ES-I3 (cell line): ENCODE data around the gene SH3GLB2.
"Not testable (repeated sequence)": the region's sequence is repeated elsewhere in the genome, so short reads cannot be mapped to it uniquely, and the experiment has no call there.

Experiments used
- H3K36me3 ChIP-seq: 2 replicates; pipeline ENCODE4 v1.6.1; 2013; ENCODE audit warnings: mild to moderate bottlenecking, low read length, control low read depth, moderate library complexity; ENCODE audit not compliant: insufficient read depth
- H3K4me1 ChIP-seq: 2 replicates; pipeline ENCODE4 v1.6.1; 2013; ENCODE audit warnings: mild to moderate bottlenecking, control low read depth, low read length; ENCODE audit not compliant: insufficient read depth
- H3K9ac ChIP-seq: 2 replicates; pipeline ENCODE4 v1.6.1; 2013; ENCODE audit warnings: low read depth, mild to moderate bottlenecking, low read length, moderate library complexity
- H3K9me3 ChIP-seq: 2 replicates; pipeline ENCODE4 v1.6.1; 2013; ENCODE audit warnings: mild to moderate bottlenecking, low read length, moderate library complexity; ENCODE audit not compliant: control insufficient read depth, insufficient read depth

SH3GLB2 gene

DNA sequence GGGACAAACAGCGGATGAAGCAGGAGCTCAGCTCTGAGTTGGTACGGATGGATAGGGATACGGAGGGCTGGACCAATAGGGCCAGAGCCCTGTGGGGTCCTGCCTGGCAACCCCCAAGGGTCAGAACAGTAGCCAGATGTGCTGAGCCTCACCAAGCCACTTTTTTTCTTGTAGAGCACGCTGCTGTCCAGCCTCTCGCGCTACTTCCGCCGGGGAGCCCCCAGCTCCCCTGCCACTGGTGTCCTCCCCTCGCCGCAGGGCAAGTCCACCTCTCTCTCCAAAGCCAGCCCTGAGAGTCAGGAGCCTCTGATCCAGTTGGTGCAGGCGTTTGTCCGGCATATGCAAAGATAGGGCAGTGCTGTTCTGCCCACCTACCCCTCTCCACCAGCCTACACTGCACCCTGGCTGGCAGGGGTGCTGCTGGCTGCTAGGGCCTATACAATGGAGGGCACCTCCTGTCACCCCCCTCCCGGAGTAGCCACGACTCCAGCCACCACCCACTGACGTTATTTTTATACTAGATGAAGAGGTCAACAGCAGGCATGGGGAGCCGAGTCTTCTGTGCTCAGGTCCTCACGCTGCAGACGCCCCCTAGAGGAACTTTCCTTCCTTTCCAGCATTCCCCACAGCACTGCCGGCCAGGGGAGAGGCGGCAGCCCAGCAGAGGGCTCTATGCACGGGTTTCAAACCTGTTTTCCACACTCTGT lies 21.6 kb downstream of the SH3GLB2 start:
- Histone ChIP-seq H3K9me3 (no peaks in the 10 kb centered on the region), H3K4me1 (no peaks in the 10 kb centered on the region), H3K9ac (no peak overlapping the region), H3K36me3 (peaks cover 16% of the 10 kb centered on the region)

DNA sequence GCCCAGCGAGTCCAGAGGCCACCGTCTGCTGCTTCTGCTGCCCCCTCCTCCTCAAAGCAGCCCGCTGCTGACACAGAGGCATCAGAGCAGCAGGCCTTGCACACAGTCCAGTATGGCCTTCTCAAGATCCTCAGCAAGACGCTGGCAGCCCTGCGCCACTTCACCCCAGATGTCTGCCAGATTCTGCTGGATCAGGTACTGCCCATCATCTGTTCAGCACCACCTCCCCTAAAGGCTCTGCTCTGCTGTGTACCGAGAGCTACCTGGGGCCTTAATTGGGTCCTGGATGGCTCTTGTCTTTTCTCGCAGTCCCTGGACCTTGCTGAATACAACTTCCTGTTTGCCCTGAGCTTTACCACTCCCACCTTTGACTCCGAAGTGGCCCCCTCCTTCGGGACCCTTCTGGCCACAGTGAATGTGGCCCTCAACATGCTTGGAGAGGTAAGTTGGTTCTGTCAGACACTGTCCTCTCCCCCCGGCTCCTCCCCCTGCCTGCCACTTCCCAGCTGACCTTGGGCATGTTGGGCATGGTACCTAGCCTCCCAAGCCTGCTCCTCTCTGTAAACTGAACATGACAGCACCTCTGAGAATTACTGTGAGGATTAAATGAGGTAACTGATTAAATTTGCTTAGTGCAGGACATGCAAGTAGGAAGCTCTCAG lies 22.7 kb downstream of the SH3GLB2 start:
- Histone ChIP-seq H3K9me3 (no peaks in the 10 kb centered on the region), H3K9ac (no peak overlapping the region), H3K4me1 (no peaks in the 10 kb centered on the region), H3K36me3 (peaks cover 20% of the 10 kb centered on the region)

GRCh38 chr9:129004173-129004572 lies 24.0 kb downstream of the SH3GLB2 start:
- peaks cover 20% of the 10 kb centered on the region for H3K36me3 ChIP-seq
- H3K9ac ChIP-seq, H3K4me1 ChIP-seq, H3K9me3 ChIP-seq: not testable (repeated sequence)

DNA sequence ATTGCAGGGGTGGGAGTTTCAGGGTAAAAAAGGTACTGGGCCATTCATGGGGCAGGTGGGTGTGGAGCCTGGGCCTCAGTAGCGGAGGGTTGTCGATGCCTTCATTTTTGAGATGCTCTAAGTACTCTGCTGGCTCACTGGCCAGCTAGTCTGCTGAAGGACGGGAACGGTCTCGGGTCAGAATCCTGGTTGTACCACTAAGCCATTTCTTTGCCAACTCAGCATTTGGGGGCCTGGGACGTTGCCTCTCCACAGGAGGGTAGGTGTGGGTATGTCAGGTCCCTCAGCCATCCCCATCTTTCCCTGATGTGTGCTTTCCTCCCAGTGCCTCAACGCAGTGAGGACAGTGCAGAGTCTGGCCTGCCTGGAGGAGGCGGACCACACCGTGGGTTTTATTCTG lies 25.1 kb downstream of the SH3GLB2 start:
- no peak overlapping the region for H3K9ac ChIP-seq
- H3K9me3 ChIP-seq, result no peaks in the 10 kb centered on the region
- no peaks in the 10 kb centered on the region for H3K4me1 ChIP-seq
- peaks cover 25% of the 10 kb centered on the region for H3K36me3 ChIP-seq

DNA sequence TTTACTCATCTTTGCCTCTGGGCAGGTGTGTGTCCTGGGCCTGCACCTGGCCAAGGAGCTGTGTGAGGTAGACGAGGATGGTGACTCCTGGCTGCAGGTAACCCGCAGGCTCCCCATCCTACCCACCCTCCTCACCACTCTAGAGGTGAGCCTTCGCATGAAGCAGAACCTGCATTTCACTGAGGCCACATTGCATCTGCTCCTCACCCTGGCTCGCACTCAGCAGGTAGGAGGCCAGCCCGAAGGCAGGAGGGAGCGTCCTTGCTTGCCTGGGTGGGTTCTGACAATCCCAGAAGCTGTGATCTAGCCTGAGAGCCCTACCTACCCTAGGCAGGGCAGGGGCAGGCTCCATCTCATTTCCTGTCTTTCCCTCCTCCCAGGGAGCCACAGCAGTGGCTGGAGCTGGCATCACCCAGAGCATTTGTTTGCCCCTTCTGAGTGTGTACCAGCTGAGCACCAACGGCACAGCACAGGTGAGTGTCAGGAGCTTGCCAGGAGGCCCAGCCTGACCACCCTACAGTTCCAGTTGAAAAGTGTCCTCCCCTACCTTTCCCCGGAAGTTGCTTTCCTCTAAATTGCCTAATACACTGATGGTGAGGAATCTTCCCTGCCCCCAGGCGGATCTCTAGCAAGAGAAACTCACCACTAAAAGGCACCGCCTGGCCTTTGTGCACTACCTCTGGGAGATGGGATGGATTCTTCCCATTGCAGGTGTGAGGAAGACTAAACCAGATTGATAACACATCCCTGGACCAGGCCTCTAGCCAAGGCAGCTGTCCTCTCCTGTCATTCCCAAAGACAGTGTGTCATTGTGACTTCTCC lies 26.4 kb downstream of the SH3GLB2 start:
- Histone ChIP-seq H3K36me3 (peaks cover 25% of the 10 kb centered on the region), H3K9ac (no peak overlapping the region), H3K9me3 (no peaks in the 10 kb centered on the region), H3K4me1 (no peaks in the 10 kb centered on the region)

- Histone ChIP-seq H3K9me3 (no peaks in the 10 kb centered on the region), H3K36me3 (peaks cover 35% of the 10 kb centered on the region), H3K9ac (no peak overlapping the region), H3K4me1 (no peaks in the 10 kb centered on the region)
Measured at GRCh38 chr9:128999581-129000206, 28.4 kb downstream of the SH3GLB2 start.

- no peaks in the 10 kb centered on the region for H3K9me3 ChIP-seq
Measured at GRCh38 chr9:128998462-128998861, 29.7 kb downstream of the SH3GLB2 start.

GRCh38 chr9:128995791-128996190 lies 32.3 kb downstream of the SH3GLB2 start:
- H3K9me3 ChIP-seq, result no peaks in the 10 kb centered on the region
- H3K36me3 ChIP-seq, result peaks cover 22% of the 10 kb centered on the region
- H3K4me1 ChIP-seq, result no peaks in the 10 kb centered on the region
- no peak overlapping the region for H3K9ac ChIP-seq

More at GRCh38 chr9:128998462-128998861, 29.7 kb downstream of the SH3GLB2 start:
- Histone ChIP-seq H3K9ac (no peak overlapping the region), H3K4me1 (no peaks in the 10 kb centered on the region), H3K36me3 (peaks cover 42% of the 10 kb centered on the region)

- no peaks in the 10 kb centered on the region for H3K4me1 ChIP-seq
- no peaks in the 10 kb centered on the region for H3K9me3 ChIP-seq
- peaks cover 21% of the 10 kb centered on the region for H3K36me3 ChIP-seq
- H3K9ac ChIP-seq, result no peak overlapping the region
Measured at GRCh38 chr9:128992995-128993394, 35.1 kb downstream of the SH3GLB2 start.

GRCh38 chr9:128987805-128988204 lies 40.3 kb downstream of the SH3GLB2 start:
- H3K4me1 ChIP-seq, result no peaks in the 10 kb centered on the region
- no peak overlapping the region for H3K9ac ChIP-seq
- H3K36me3 ChIP-seq, result peaks cover 33% of the 10 kb centered on the region
- no peaks in the 10 kb centered on the region for H3K9me3 ChIP-seq

GRCh38 chr9:128986671-128987070 lies 41.5 kb downstream of the SH3GLB2 start:
- Histone ChIP-seq H3K4me1 (no peaks in the 10 kb centered on the region), H3K36me3 (peaks cover 38% of the 10 kb centered on the region), H3K9me3 (no peaks in the 10 kb centered on the region)

DNA sequence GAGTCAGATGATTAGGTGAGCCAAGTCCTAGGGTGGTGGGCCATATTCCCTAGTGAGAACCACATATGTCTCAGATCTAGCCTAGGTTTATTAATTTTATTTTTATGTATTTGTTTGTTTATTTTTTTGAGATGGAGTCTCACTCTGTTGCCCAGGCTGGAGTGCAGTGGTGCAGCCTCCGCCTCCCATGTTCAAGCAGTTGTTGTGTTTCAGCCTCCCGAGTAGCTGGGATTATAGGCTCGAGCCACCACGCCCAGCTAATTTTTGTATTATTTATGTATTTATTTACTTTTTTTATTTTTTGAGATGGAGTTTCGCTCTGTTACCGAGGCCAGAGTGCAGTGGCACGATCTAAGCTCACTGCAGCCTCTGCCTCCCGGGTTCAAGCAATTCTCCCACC lies 44.6 kb downstream of the SH3GLB2 start:
- Histone ChIP-seq H3K36me3 (peaks cover 45% of the 10 kb centered on the region), H3K9me3 (no peaks in the 10 kb centered on the region), H3K4me1 (no peaks in the 10 kb centered on the region), H3K9ac (no peak overlapping the region)

More at GRCh38 chr9:128986671-128987070, 41.5 kb downstream of the SH3GLB2 start:
- no peak overlapping the region for H3K9ac ChIP-seq

- H3K36me3 ChIP-seq, result peaks cover 34% of the 10 kb centered on the region
- H3K9ac ChIP-seq, result no peak overlapping the region
- no peaks in the 10 kb centered on the region for H3K4me1 ChIP-seq
- H3K9me3 ChIP-seq, result no peaks in the 10 kb centered on the region
Measured at GRCh38 chr9:128979111-128979510, 49.0 kb downstream of the SH3GLB2 start.

DNA sequence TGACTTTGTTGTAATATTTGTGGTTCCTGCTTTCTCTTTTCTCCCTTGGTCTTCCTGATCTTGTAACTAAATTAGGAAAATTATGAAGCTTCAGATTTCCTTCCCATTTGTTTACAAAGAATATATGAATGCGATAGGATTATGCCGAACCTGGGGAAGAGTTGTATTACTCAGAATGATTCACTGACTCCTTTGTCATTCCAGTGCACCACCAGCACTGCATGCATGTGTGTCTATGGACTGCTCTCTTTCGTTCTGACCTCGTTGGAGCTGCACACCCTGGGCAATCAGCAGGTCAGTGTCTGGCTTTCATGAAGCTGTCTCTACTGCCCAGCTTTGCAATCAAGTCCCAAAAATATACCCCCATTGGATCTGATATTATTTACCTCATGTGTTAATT lies 55.2 kb downstream of the SH3GLB2 start:
- no peaks in the 10 kb centered on the region for H3K9me3 ChIP-seq
- H3K4me1 ChIP-seq, result no peaks in the 10 kb centered on the region
- H3K36me3 ChIP-seq, result peaks cover 20% of the 10 kb centered on the region
- no peak overlapping the region for H3K9ac ChIP-seq
